WTC11 (cell line): Measurements from ENCODE around the gene PLPP3. TPM values are rescaled to one million over a fixed set of nuclear protein-coding genes. Genes with fewer than 3 reads are reported as not detected.

Experiments used
- ATAC-seq: fragments of 200-7000 bp; cut with Tn5 transposase; 2 replicates; pipeline ENCODE4 v1.10.0; 2021; ENCODE audit warnings: mild to moderate bottlenecking, moderate library complexity
- CTCF ChIA-PET: fragments of 300-600 bp; sonication (Branson Sonifier 250); formaldehyde crosslinking; loops from one replicate; lab custom pipeline; 2021; ENCODE audit warnings: antibody characterized with exemption; lab: Charles Lee
- POLR2A ChIA-PET: fragments of 350-600 bp; sonication (Branson Sonifier 250); formaldehyde crosslinking; loops from one replicate; lab custom pipeline; 2021; ENCODE audit warnings: antibody characterized with exemption; lab: Charles Lee
- DNase-seq: peaks from one replicate; pipeline ENCODE4 v3.0.0; 2021; ENCODE audit warnings: low spot score
- H3K27ac Mint-ChIP-seq: 2 replicates; pipeline ENCODE4 v1.8.0; 2021; ENCODE audit warnings: mixed read lengths
- H3K27me3 Mint-ChIP-seq: 2 replicates; pipeline ENCODE4 v1.8.0; 2021; ENCODE audit warnings: low read depth, mild to moderate bottlenecking, moderate library complexity, mixed read lengths
- H3K36me3 Mint-ChIP-seq: 2 replicates; pipeline ENCODE4 v1.8.0; 2021; ENCODE audit warnings: mixed read lengths
- H3K4me1 Mint-ChIP-seq: 2 replicates; pipeline ENCODE4 v1.8.0; 2022; ENCODE audit warnings: mixed read lengths
- H3K4me3 Mint-ChIP-seq: 2 replicates; pipeline ENCODE4 v1.8.0; 2021; ENCODE audit warnings: mild to moderate bottlenecking, moderate library complexity, mixed read lengths
- H3K9me3 Mint-ChIP-seq: 2 replicates; pipeline ENCODE4 v1.8.0; 2021; ENCODE audit warnings: mixed read lengths
- ATF2 ChIP-seq: sonication (generic); formaldehyde crosslinking; IDR thresholded peaks from 2 replicates; pipeline ENCODE4 v1.8.1; 2022; ENCODE audit warnings: low read depth, missing genetic modification reagents, borderline replicate concordance
- E2F5 ChIP-seq: sonication (generic); formaldehyde crosslinking; IDR thresholded peaks from 2 replicates; pipeline ENCODE4 v1.8.1; 2022; ENCODE audit warnings: mild to moderate bottlenecking, moderate library complexity, missing genetic modification reagents
- EMX1 ChIP-seq: fragments of 250-450 bp; sonication (Bioruptor Pico); IDR thresholded peaks from 2 replicates; pipeline ENCODE4 v1.8.0; 2021; ENCODE audit warnings: mild to moderate bottlenecking
- ERG ChIP-seq: fragments of 250-450 bp; sonication (Bioruptor Pico); IDR thresholded peaks from 2 replicates; pipeline ENCODE4 v1.8.0; 2021; ENCODE audit warnings: mild to moderate bottlenecking
- ETV6 ChIP-seq: sonication (generic); formaldehyde crosslinking; IDR thresholded peaks from 2 replicates; pipeline ENCODE4 v1.8.1; 2022; ENCODE audit warnings: mild to moderate bottlenecking, missing genetic modification reagents
- FOXP1 ChIP-seq: sonication (generic); formaldehyde crosslinking; IDR thresholded peaks from 2 replicates; pipeline ENCODE4 v1.8.0; 2022; ENCODE audit warnings: missing genetic modification reagents, mild to moderate bottlenecking, moderate library complexity, borderline replicate concordance
- FOXP4 ChIP-seq: sonication (generic); formaldehyde crosslinking; IDR thresholded peaks from 2 replicates; pipeline ENCODE4 v1.8.0; 2022; ENCODE audit warnings: mild to moderate bottlenecking, missing genetic modification reagents
- JUN ChIP-seq: sonication (generic); formaldehyde crosslinking; IDR thresholded peaks from 2 replicates; pipeline ENCODE4 v1.8.0; 2023; ENCODE audit warnings: mild to moderate bottlenecking, missing genetic modification reagents
- MLX ChIP-seq: sonication (generic); formaldehyde crosslinking; IDR thresholded peaks from 2 replicates; pipeline ENCODE4 v1.8.1; 2023; ENCODE audit warnings: mild to moderate bottlenecking, missing genetic modification reagents, moderate library complexity
- MYBL2 ChIP-seq: sonication (generic); formaldehyde crosslinking; IDR thresholded peaks from 2 replicates; pipeline ENCODE4 v1.8.1; 2023; ENCODE audit warnings: mild to moderate bottlenecking, moderate library complexity, missing genetic modification reagents
- NFE2L1 ChIP-seq: sonication (generic); formaldehyde crosslinking; IDR thresholded peaks from 2 replicates; pipeline ENCODE4 v1.8.1; 2023; ENCODE audit warnings: missing genetic modification reagents
- NR3C1 ChIP-seq: sonication (generic); formaldehyde crosslinking; conservative IDR thresholded peaks from 2 replicates; pipeline ENCODE4 v1.8.1; 2023; ENCODE audit warnings: low read depth, mild to moderate bottlenecking, missing genetic modification reagents
- OVOL2 ChIP-seq: fragments of 250-450 bp; sonication (Bioruptor Pico); IDR thresholded peaks from 2 replicates; pipeline ENCODE4 v1.9.0; 2021; ENCODE audit warnings: mild to moderate bottlenecking, borderline replicate concordance
- SMAD3 ChIP-seq: sonication (generic); formaldehyde crosslinking; IDR thresholded peaks from 2 replicates; pipeline ENCODE4 v1.8.0; 2022; ENCODE audit warnings: missing genetic modification reagents, mild to moderate bottlenecking, borderline replicate concordance
- SP1 ChIP-seq: sonication (generic); formaldehyde crosslinking; conservative IDR thresholded peaks from 2 replicates; pipeline ENCODE4 v1.8.1; 2022; ENCODE audit warnings: missing genetic modification reagents
- ZNF121 ChIP-seq: sonication (generic); formaldehyde crosslinking; IDR thresholded peaks from 2 replicates; pipeline ENCODE4 v1.8.0; 2023; ENCODE audit warnings: missing genetic modification reagents
- ZNF416 ChIP-seq: fragments of 250-450 bp; sonication (Bioruptor Pico); IDR thresholded peaks from 2 replicates; pipeline ENCODE4 v1.9.0; 2021; ENCODE audit warnings: mild to moderate bottlenecking, inconsistent platforms
- ZNF532 ChIP-seq: fragments of 250-450 bp; sonication (Bioruptor Pico); IDR thresholded peaks from 2 replicates; pipeline ENCODE4 v1.9.0; 2021; ENCODE audit warnings: mild to moderate bottlenecking, borderline replicate concordance
- total RNA-seq: library from RNA; stranded (reverse); gene quantifications from 3 replicates; pipeline ENCODE4 v1.2.3, GENCODE V29; 2021

The PLPP3 gene
- total RNA-seq, 1 experiment from 2014 or later = 31.0 TPM

GRCh38 chr1:56573311-56573710 is 6.1 kb downstream of the PLPP3 start:
- ChIA-PET POLR2A (no interaction called here), CTCF (no interaction called here)
- Mint-ChIP-seq H3K4me3 (0 out of 2 replicates have a peak overlapping the region, but pooled peaks have one; percentile 3), H3K27ac (peak overlapping the region; percentile 86), H3K9me3 (no peaks in the 10 kb centered on the region), H3K4me1 (peaks cover 80% of the 10 kb centered on the region), H3K27me3 (no peaks in the 10 kb centered on the region), H3K36me3 (no peaks in the 10 kb centered on the region)
- DNase-seq = no peak
- TF ChIP-seq NR3C1 (CRISPR knock-in tag) (no peak), FOXP4 (no peak), ZNF121 (no peak)
- ATAC-seq = no peak

GRCh38 chr1:56572334-56573050 is 6.9 kb downstream of the PLPP3 start:
- ATAC-seq (no peak), DNase-seq (no peak)
- H3K9me3 Mint-ChIP-seq = peaks cover 5% of the 10 kb centered on the region; the same call in 1 of the 2 replicates
- CTCF ChIA-PET = no interaction called here
- H3K27ac Mint-ChIP-seq = peak overlapping the region; percentile 86
- H3K4me3 Mint-ChIP-seq = 0 out of 2 replicates have a peak overlapping the region, but pooled peaks have one; percentile 9
- peaks cover 87% of the 10 kb centered on the region for H3K4me1 Mint-ChIP-seq
- POLR2A ChIA-PET = interaction anchor here (0.7 kb wide), 1 partner anchor 432 kb away, joined by 6 read pairs; no protein-coding TSS in a partner anchor
- peaks cover 5% of the 10 kb centered on the region for H3K36me3 Mint-ChIP-seq
- TF ChIP-seq SMAD3 (CRISPR knock-in tag) (no peak), MLX (CRISPR knock-in tag) (no peak), FOXP1 (no peak), JUN (CRISPR knock-in tag) (no peak), EMX1 (CRISPR knock-in tag) (no peak), FOXP4 (no peak), OVOL2 (CRISPR knock-in tag) (no peak), NFE2L1 (CRISPR knock-in tag) (no peak)
- H3K27me3 Mint-ChIP-seq = no peaks in the 10 kb centered on the region

GRCh38 chr1:56571448-56571847 is 7.9 kb downstream of the PLPP3 start:
- no peak for ATAC-seq
- ChIA-PET CTCF (interaction anchor here (0.7 to 1.0 kb wide), 2 partner anchors 36 to 1175 kb away, joined by 3 to 5 read pairs; no protein-coding TSS in a partner anchor), POLR2A (interaction anchor here (0.9 kb wide), 1 partner anchor 23 kb away, joined by 5 read pairs; no protein-coding TSS in a partner anchor)
- H3K4me3 Mint-ChIP-seq = peak overlapping the region; percentile 20
- H3K27ac Mint-ChIP-seq = peak overlapping the region; percentile 51
- H3K27me3 Mint-ChIP-seq = no peaks in the 10 kb centered on the region
- H3K9me3 Mint-ChIP-seq = peaks cover 5% of the 10 kb centered on the region; the same call in 1 of the 2 replicates
- H3K36me3 Mint-ChIP-seq = peaks cover 5% of the 10 kb centered on the region
- no peak for DNase-seq
- peaks cover 87% of the 10 kb centered on the region for H3K4me1 Mint-ChIP-seq
- no peak for TF ChIP-seq ETV6 (CRISPR knock-in tag)
- TF ChIP-seq ZNF416 (CRISPR knock-in tag) = no peak
- no peak for TF ChIP-seq ZNF532 (CRISPR knock-in tag)
- TF ChIP-seq FOXP1 = no peak
- no peak for TF ChIP-seq ERG (CRISPR knock-in tag)
- TF ChIP-seq SP1 (CRISPR knock-in tag) = no peak
- TF ChIP-seq ATF2 (CRISPR knock-in tag) = no peak
- TF ChIP-seq MYBL2 (CRISPR knock-in tag) = no peak
- TF ChIP-seq E2F5 (CRISPR knock-in tag) = no peak
